Panc1 (cell line): ENCODE results near the gene JUND. TPM values are rescaled to one million over a fixed set of nuclear protein-coding genes. Genes with fewer than 3 reads are reported as not detected.

ENCODE experiments used
- ATAC-seq: fragments of 200-7000 bp; cut with Tn5 transposase; 2 replicates; pipeline ENCODE4 v1.9.1; 2020; ENCODE audit warnings: mild to moderate bottlenecking, moderate library complexity
- BruUV-seq: library from RNA; stranded (reverse); fragments of 400-500 nt; replicated peaks from 2 replicates; lab custom pipeline; 2021; lab: Mats Ljungman, UMichigan
- CTCF ChIA-PET: fragments of 300-600 bp; sonication (Branson Sonifier 250); formaldehyde crosslinking; loops from one replicate; lab custom pipeline; 2022; ENCODE audit warnings: antibody characterized with exemption; lab: Charles Lee
- POLR2A ChIA-PET: fragments of 300-600 bp; sonication (Branson Sonifier 250); formaldehyde crosslinking; loops from one replicate; lab custom pipeline; 2022; ENCODE audit warnings: antibody characterized with exemption; lab: Charles Lee
- DNase-seq: peaks from one replicate; pipeline ENCODE4 v3.0.0-alpha.2; 2010; ENCODE audit warnings: low read depth, low spot score
- H3K27ac ChIP-seq: 2 replicates; pipeline ENCODE4 v1.5.1; 2011; ENCODE audit warnings: mild to moderate bottlenecking, low read length, inconsistent platforms
- H3K27me3 ChIP-seq: fragments of 200-500 bp; sonication (Bioruptor generic); 2 replicates; pipeline ENCODE4 v1.6.0; 2014; ENCODE audit warnings: low read length, inconsistent platforms; ENCODE audit not compliant: control insufficient read depth, insufficient read depth
- H3K36me3 ChIP-seq: fragments of 200-500 bp; sonication (Bioruptor generic); 2 replicates; pipeline ENCODE4 v1.5.1; 2014; ENCODE audit warnings: inconsistent platforms, mild to moderate bottlenecking, low read length, moderate library complexity; ENCODE audit not compliant: control insufficient read depth, insufficient read depth
- H3K4me1 ChIP-seq: 2 replicates; pipeline ENCODE4 v1.5.1; 2011; ENCODE audit warnings: inconsistent platforms, mild to moderate bottlenecking, low read length, moderate library complexity; ENCODE audit not compliant: control insufficient read depth, insufficient read depth
- H3K4me3 ChIP-seq, 2 experiments: 2 replicates each; pipeline ENCODE4 v1.5.1; 2011 to 2012; ENCODE audit warnings: low read depth in 2 of 2, low read length in 2 of 2, mild to moderate bottlenecking in 2 of 2, inconsistent platforms in 1 of 2, moderate library complexity in 1 of 2
- H3K9me3 ChIP-seq: fragments of 200-500 bp; sonication (Bioruptor generic); 2 replicates; pipeline ENCODE4 v1.5.1; 2014; ENCODE audit warnings: low read depth, mild to moderate bottlenecking, inconsistent platforms, low read length, moderate library complexity; ENCODE audit not compliant: control insufficient read depth, insufficient read depth
- CTCF ChIP-seq: fragments of 450-650 bp; IDR thresholded peaks from 2 replicates; pipeline ENCODE4 v1.5.1; 2017; ENCODE audit warnings: mild to moderate bottlenecking
- POLR2AphosphoS5 ChIP-seq: IDR thresholded peaks from 2 replicates; pipeline ENCODE4 v1.6.1; 2012; ENCODE audit warnings: mild to moderate bottlenecking, low read depth, low read length, moderate library complexity
- SIN3A ChIP-seq: IDR thresholded peaks from 2 replicates; pipeline ENCODE4 v1.6.1; 2012; ENCODE audit warnings: low read depth, mild to moderate bottlenecking, low read length, moderate library complexity, borderline replicate concordance; ENCODE audit not compliant: insufficient read depth
- TCF7L2 ChIP-seq: IDR thresholded peaks from 2 replicates; pipeline ENCODE4 v1.6.1; 2011; ENCODE audit warnings: mild to moderate bottlenecking, low read depth, low read length, inconsistent platforms
- in situ Hi-C: cut with HindIII; loops from 2 replicates; pipeline ENCODE4 v1.10.0; 2016; ENCODE audit warnings: low sequenced_read_pairs, low pct_unique_long_range_greater_than_20kb
- intact Hi-C: fragments of 100-400 bp; cut with micrococcal nuclease; formaldehyde crosslinking; loops from one replicate; pipeline ENCODE4 v1.10.0; 2022; ENCODE audit not compliant: unreplicated experiment
- total RNA-seq: library from RNA; stranded (reverse); gene quantifications from one replicate; pipeline ENCODE4 v1.2.1, GENCODE V29; 2021; ENCODE audit not compliant: unreplicated experiment
- TF ChIP-seq, protein P1 (sequence below), 2 experiments: IDR thresholded peaks; 2 replicates each; pipeline ENCODE4 v1.6.1; 2011 to 2012; ENCODE audit warnings: low read depth in 2 of 2, control low read depth in 1 of 2, low read length in 1 of 2, mild to moderate bottlenecking in 1 of 2, moderate library complexity in 1 of 2; ENCODE audit not compliant: insufficient read depth in 1 of 2

The JUND gene
- total RNA-seq, 1 experiment from 2014 or later = 130 TPM

GRCh38 chr19:18265582-18265981 is 15.8 kb downstream of the JUND start:
- Histone ChIP-seq H3K9me3 (no peaks in the 10 kb centered on the region), H3K4me3 (no peak overlapping the region), H3K27me3 (no peaks in the 10 kb centered on the region), H3K36me3 (no peaks in the 10 kb centered on the region), H3K27ac (no peak overlapping the region), H3K4me1 (no peaks in the 10 kb centered on the region)
- TF ChIP-seq, protein P1, sequence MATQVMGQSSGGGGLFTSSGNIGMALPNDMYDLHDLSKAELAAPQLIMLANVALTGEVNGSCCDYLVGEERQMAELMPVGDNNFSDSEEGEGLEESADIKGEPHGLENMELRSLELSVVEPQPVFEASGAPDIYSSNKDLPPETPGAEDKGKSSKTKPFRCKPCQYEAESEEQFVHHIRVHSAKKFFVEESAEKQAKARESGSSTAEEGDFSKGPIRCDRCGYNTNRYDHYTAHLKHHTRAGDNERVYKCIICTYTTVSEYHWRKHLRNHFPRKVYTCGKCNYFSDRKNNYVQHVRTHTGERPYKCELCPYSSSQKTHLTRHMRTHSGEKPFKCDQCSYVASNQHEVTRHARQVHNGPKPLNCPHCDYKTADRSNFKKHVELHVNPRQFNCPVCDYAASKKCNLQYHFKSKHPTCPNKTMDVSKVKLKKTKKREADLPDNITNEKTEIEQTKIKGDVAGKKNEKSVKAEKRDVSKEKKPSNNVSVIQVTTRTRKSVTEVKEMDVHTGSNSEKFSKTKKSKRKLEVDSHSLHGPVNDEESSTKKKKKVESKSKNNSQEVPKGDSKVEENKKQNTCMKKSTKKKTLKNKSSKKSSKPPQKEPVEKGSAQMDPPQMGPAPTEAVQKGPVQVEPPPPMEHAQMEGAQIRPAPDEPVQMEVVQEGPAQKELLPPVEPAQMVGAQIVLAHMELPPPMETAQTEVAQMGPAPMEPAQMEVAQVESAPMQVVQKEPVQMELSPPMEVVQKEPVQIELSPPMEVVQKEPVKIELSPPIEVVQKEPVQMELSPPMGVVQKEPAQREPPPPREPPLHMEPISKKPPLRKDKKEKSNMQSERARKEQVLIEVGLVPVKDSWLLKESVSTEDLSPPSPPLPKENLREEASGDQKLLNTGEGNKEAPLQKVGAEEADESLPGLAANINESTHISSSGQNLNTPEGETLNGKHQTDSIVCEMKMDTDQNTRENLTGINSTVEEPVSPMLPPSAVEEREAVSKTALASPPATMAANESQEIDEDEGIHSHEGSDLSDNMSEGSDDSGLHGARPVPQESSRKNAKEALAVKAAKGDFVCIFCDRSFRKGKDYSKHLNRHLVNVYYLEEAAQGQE (IDR thresholded peaks at IDR 0.05; ENCODE audit: insufficient read depth in 1 of 2, low read depth in 2 of 2, low read length in 1 of 2) = no peak
- no peak for TF ChIP-seq TCF7L2
- no peak for TF ChIP-seq CTCF
- no peak for TF ChIP-seq POLR2AphosphoS5
- no peak for TF ChIP-seq SIN3A
- in situ Hi-C loops = no loop called here
- intact Hi-C loops = no loop called here
- BruUV-seq = no TSS peak
- CTCF ChIA-PET = no interaction called here
- POLR2A ChIA-PET = interaction anchor here (0.6 kb wide), 1 partner anchor 14 kb away, joined by 4 read pairs; no protein-coding TSS in a partner anchor
- DNase-seq (no peak), ATAC-seq (no peak)

DNA sequence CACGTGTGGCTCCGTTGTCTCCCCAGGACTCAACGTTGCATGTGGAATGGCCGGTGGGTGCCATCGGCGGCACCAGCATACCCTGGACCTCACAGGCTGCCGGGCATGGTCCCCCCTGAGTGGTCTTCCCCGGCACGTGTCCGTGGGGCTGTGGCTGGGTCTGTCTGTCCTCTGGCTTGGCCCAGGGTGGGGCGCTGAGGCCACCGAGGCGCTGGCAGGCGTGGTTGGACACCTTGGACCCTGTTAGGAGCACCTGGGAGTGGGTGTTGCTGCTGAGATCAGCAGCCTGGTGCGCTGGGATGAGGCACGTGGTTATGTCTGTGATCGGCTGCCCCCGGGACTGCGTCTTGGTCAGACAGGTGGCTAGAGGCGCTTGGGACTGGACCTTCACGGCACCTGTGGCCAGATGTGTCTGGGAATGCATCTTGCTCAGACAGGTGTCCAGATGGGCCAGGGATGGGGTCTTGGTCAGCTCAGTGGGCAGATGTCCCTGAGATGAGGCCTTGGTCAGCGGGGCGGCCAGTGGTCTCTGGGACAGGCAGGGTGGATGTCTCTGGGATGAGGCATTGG is 16.4 kb downstream of the JUND start:
- no peaks in the 10 kb centered on the region for H3K4me1 ChIP-seq
- H3K9me3 ChIP-seq = no peaks in the 10 kb centered on the region
- TF ChIP-seq TCF7L2 (no peak), CTCF (no peak), SIN3A (no peak), POLR2AphosphoS5 (no peak)
- TF ChIP-seq, protein P1 (IDR thresholded peaks at IDR 0.05; ENCODE audit: insufficient read depth in 1 of 2, low read depth in 2 of 2, low read length in 1 of 2) = no peak
- no peak for DNase-seq
- no peaks in the 10 kb centered on the region for H3K36me3 ChIP-seq
- in situ Hi-C loops (no loop called here), intact Hi-C loops (no loop called here)
- no peak overlapping the region for H3K4me3 ChIP-seq
- ATAC-seq = no peak
- POLR2A ChIA-PET = interaction anchor here (0.6 kb wide), 1 partner anchor 15 kb away, joined by 4 read pairs; no protein-coding TSS in a partner anchor
- H3K27me3 ChIP-seq = no peaks in the 10 kb centered on the region
- no peak overlapping the region for H3K27ac ChIP-seq
- CTCF ChIA-PET = no interaction called here
- BruUV-seq = no TSS peak
